K562 (cell line): Measurements from ENCODE around the gene QRICH1. TPM values are rescaled to one million over a fixed set of nuclear protein-coding genes. Genes with fewer than 3 reads are reported as not detected.

Source experiments
- AFF4 ChIP-seq: sonication (generic); formaldehyde crosslinking; IDR thresholded peaks from 2 replicates; pipeline ENCODE4 v1.8.0; 2023; ENCODE audit warnings: mild to moderate bottlenecking, missing genetic modification reagents
- BRD4 ChIP-seq: fragments of 200-600 bp; sonication (generic); IDR thresholded peaks from 2 replicates; pipeline ENCODE4 v1.6.1; 2017; ENCODE audit warnings: inconsistent platforms
- CUX1 ChIP-seq: fragments of 200-800 bp; sonication (Bioruptor generic); IDR thresholded peaks from 2 replicates; pipeline ENCODE4 v1.6.1; 2016; ENCODE audit warnings: missing genetic modification characterization, missing compliant biosample characterization
- KLF10 ChIP-seq: fragments of 250-450 bp; sonication (Bioruptor Pico); IDR thresholded peaks from 2 replicates; pipeline ENCODE4 v1.6.1; 2021; ENCODE audit warnings: matching md5 sums
- MAZ ChIP-seq, 2 experiments: fragments of 450-650 bp in 1 of 2; sonication (generic) in 1 of 2; formaldehyde crosslinking; IDR thresholded peaks in 1 of 2; conservative IDR thresholded peaks in 1 of 2; 2 replicates each; pipeline versions ENCODE4 v1.4.0 to v1.5.0; 2020; ENCODE audit warnings: mild to moderate bottlenecking in 1 of 2, missing genetic modification reagents in 1 of 2
- MTA1 ChIP-seq: fragments of 450-650 bp; IDR thresholded peaks from 2 replicates; pipeline ENCODE4 v1.6.1; 2017; ENCODE audit warnings: borderline replicate concordance
- NCOA6 ChIP-seq: fragments of 450-650 bp; IDR thresholded peaks from 2 replicates; pipeline ENCODE4 v1.6.1; 2017; ENCODE audit warnings: mild to moderate bottlenecking
- NELFE ChIP-seq: IDR thresholded peaks from 2 replicates; pipeline ENCODE4 v1.6.1; 2011; ENCODE audit warnings: mild to moderate bottlenecking; ENCODE audit not compliant: insufficient read depth, insufficient read length
- RBM14 ChIP-seq: fragments of 200-400 bp; formaldehyde crosslinking; IDR thresholded peaks from 2 replicates; pipeline ENCODE4 v1.6.1; 2018; ENCODE audit warnings: low read depth, mild to moderate bottlenecking, low read length, moderate library complexity, borderline replicate concordance; ENCODE audit not compliant: insufficient read depth
- SRSF9 ChIP-seq: fragments of 200-400 bp; formaldehyde crosslinking; IDR thresholded peaks from 2 replicates; pipeline ENCODE4 v1.6.1; 2017; ENCODE audit warnings: low read depth, low read length, borderline replicate concordance
- STAT5A ChIP-seq: IDR thresholded peaks from 2 replicates; pipeline ENCODE4 v1.6.1; 2012; ENCODE audit warnings: low read length, inconsistent platforms, borderline replicate concordance
- TSC22D4 ChIP-seq: fragments of 450-650 bp; IDR thresholded peaks from 2 replicates; pipeline ENCODE4 v1.6.1; 2016; ENCODE audit warnings: missing genetic modification characterization, missing biosample characterization, control low read depth
- ZBTB34 ChIP-seq: fragments of 250-450 bp; sonication (Bioruptor Pico); IDR thresholded peaks from 2 replicates; pipeline ENCODE4 v1.8.0; 2021; ENCODE audit warnings: mild to moderate bottlenecking, moderate library complexity
- ZNF12 ChIP-seq: sonication (generic); formaldehyde crosslinking; IDR thresholded peaks from 2 replicates; pipeline ENCODE4 v1.4.0; 2020; ENCODE audit warnings: mild to moderate bottlenecking, missing genetic modification reagents
- ZNF347 ChIP-seq: fragments of 450-650 bp; formaldehyde crosslinking; IDR thresholded peaks from 2 replicates; pipeline ENCODE4 v1.4.0; 2020; ENCODE audit warnings: low read depth, mild to moderate bottlenecking, moderate library complexity
- ZNF395 ChIP-seq: fragments of 200-800 bp; sonication (Bioruptor generic); IDR thresholded peaks from 2 replicates; pipeline ENCODE4 v1.6.1; 2017; ENCODE audit warnings: missing genetic modification characterization, missing compliant biosample characterization
- polyA plus RNA-seq, 8 experiments: library from polyadenylated mRNA; depleted of rRNA in 4 of 8; stranded (reverse) in 5 of 8; unstranded in 3 of 8; fragments of >200 nt; fragmentation: Nextera tagmentation in 2 of 8; fragmentation: Illumina TruSeq in 1 of 8; extraction: Ambion mirVana in 2 of 8; extraction: Trizol in 1 of 8; gene quantifications; 2 replicates each; pipeline versions ENCODE4 v1.2.1 to v1.2.3, GENCODE V29; 2011 to 2014; ENCODE audit warnings: inconsistent platforms in 1 of 8, missing spikeins in 1 of 8
- total RNA-seq, 7 experiments: library from RNA; depleted of rRNA in 6 of 7; stranded (reverse); fragments of >200 nt in 6 of 7; fragmentation: Illumina TruSeq in 2 of 7; extraction: Trizol in 2 of 7; gene quantifications; 2 replicates each; pipeline versions ENCODE4 v1.2.1 to v1.2.3, GENCODE V29; 2011 to 2021; ENCODE audit warnings: low replicate concordance in 1 of 7

QRICH1 gene
- total and polyA plus RNA-seq, 9 of the 15 experiments (the other 6 are each of a cell fraction or from before 2014, with no cell fraction given) = 20.1 to 99.2 (median 56.7) TPM

GRCh38 chr3:49120438-49121131 lies 26.7 kb upstream of the QRICH1 start, which contains the start of gene USP19 (continued):
- TF ChIP-seq CUX1 = no peak
- no peak; the same call in 1 of the 2 replicates for TF ChIP-seq BRD4
- TF ChIP-seq NCOA6 = no peak
- TF ChIP-seq STAT5A = no peak
- no peak for TF ChIP-seq SRSF9
- no peak for TF ChIP-seq ZNF12
- no peak for TF ChIP-seq ZNF395 (CRISPR knock-in tag)
- TF ChIP-seq NELFE = no peak
- peak in 1 of 2 experiments; percentile 55; a peak in 2 of 4 replicates for TF ChIP-seq MAZ (CRISPR knock-in tag; conservative IDR thresholded peaks at IDR 0.05 in 1 of 2, IDR thresholded peaks at IDR 0.05 in 1 of 2)
- no peak for TF ChIP-seq TSC22D4 (tag)
- TF ChIP-seq ZNF347 = no peak
- no peak for TF ChIP-seq MTA1
- TF ChIP-seq KLF10 = no peak
- no peak for TF ChIP-seq RBM14
- TF ChIP-seq AFF4 = peak; percentile 59; the same call in 1 of the 2 replicates
- TF ChIP-seq ZBTB34 = no peak
